Heart right ventricle (tissue), 16 donors: ENCODE data around the gene RAD23B. TPM values are rescaled to one million over a fixed set of nuclear protein-coding genes. Genes with fewer than 3 reads are reported as not detected.
A peak's percentile ranks its signal among the peaks of the same experiment; 100 is the strongest.

ENCODE experiments used
- ATAC-seq, 8 donors: fragments of 200-7000 bp; cut with Tn5 transposase; one replicate each; pipeline ENCODE4 v1.9.1; 2020; ENCODE audit warnings: mild to moderate bottlenecking in 8 of 8, moderate library complexity in 8 of 8, moderate number of reproducible peaks in 1 of 8
- DNase-seq, 2 donors: peaks; one replicate each; pipeline ENCODE4 v3.0.0-alpha.2; 2020
- H3K27ac ChIP-seq, 10 donors: fragments of 200-600 bp; sonication (generic) in 2 of 10; one replicate each; pipeline versions ENCODE4 v1.5.0 to v1.8.0; 2020 to 2022; ENCODE audit warnings: mild to moderate bottlenecking in 3 of 10
- H3K27me3 ChIP-seq, 7 donors: fragments of 200-600 bp; one replicate each; pipeline ENCODE4 v1.8.0; 2021 to 2022; ENCODE audit warnings: mild to moderate bottlenecking in 2 of 7
- H3K36me3 ChIP-seq, 9 donors: fragments of 200-600 bp; sonication (generic) in 1 of 9; one replicate each; pipeline versions ENCODE4 v1.5.0 to v1.8.0; 2020 to 2022; ENCODE audit warnings: mild to moderate bottlenecking in 2 of 9
- H3K4me1 ChIP-seq, 9 donors: fragments of 200-600 bp; sonication (generic) in 1 of 9; one replicate each; pipeline versions ENCODE4 v1.5.0 to v1.8.0; 2020 to 2022; ENCODE audit warnings: mild to moderate bottlenecking in 4 of 9
- H3K4me3 ChIP-seq, 10 donors: fragments of 200-600 bp; sonication (generic) in 2 of 10; one replicate each; pipeline versions ENCODE4 v1.5.0 to v1.8.0; 2020 to 2022; ENCODE audit warnings: mild to moderate bottlenecking in 7 of 10, moderate library complexity in 2 of 10
- H3K9me3 ChIP-seq, 11 donors: fragments of 200-600 bp in 10 of 11; sonication (generic) in 2 of 11; one replicate each; pipeline versions ENCODE4 v1.5.0 to v1.8.0; 2013 to 2022; ENCODE audit warnings: mild to moderate bottlenecking in 2 of 11, control low read depth in 1 of 11, moderate library complexity in 1 of 11
- CTCF ChIP-seq, 9 donors: fragments of 200-600 bp; sonication (generic) in 2 of 9; IDR thresholded peaks; one replicate each; pipeline versions ENCODE4 v1.5.0 to v1.8.0; 2021 to 2022; ENCODE audit warnings: antibody characterized with exemption in 9 of 9, mild to moderate bottlenecking in 5 of 9, moderate library complexity in 1 of 9
- WGBS, 2 donors: extraction: QIAGEN DNeasy Blood & Tissue Kit; methylation state at CpG; one replicate each; pipeline ENCODE4 v1.1.7; 2013; ENCODE audit warnings: inconsistent platforms in 1 of 2; 5-methylcytosine and 5-hydroxymethylcytosine counted together
- intact Hi-C, 10 donors: fragments of 100-400 bp; cut with DNase I; formaldehyde crosslinking; loops; one replicate each; pipeline versions ENCODE4 v1.11.1 to v1.14.2; 2022
- polyA plus RNA-seq, 2 donors: library from polyadenylated mRNA; stranded (reverse); fragments of 200-250 nt; gene quantifications; one replicate each; pipeline ENCODE4 v1.2.3, GENCODE V29; 2013
- total RNA-seq, 10 donors: library from RNA; stranded (reverse); fragmentation: NEBNext Ultra II Directional in 3 of 10; extraction: Animal tissue kit (Norgen Biotek cat#: 25700) in 3 of 10; gene quantifications; one replicate each; pipeline versions ENCODE4 v1.2.1 to v1.2.4, GENCODE V29; 2021 to 2023
- donor health status: Arrhythmogenic right ventricular cardiomyopathy.
- donor health status: ischemic (EF 13 %, LVEDD 7.1; RV severe dilation, severe dysfunction).
- donor health status: healthy with polysubstance abuse.
- donor health status: DM: no; HTN: yes; CAD: no.
- donor health status: DM: no; HTN: no; CAD: no.
- donor health status: ischemic (EF 25% LVEDD 6.9; RV normal size, moderate dysfunction).
- donor health status: ischemic (EF 25% LVEDD 5.7; RV mildly dilated, moderate dysfunction).
- donor health status: healthy.
- donor health status: DM: yes; HTN: yes; CAD: no.
- donor health status: Ischemic cardiomyopathy.
- donor health status: ischemic (EF 35%, LVEDD 5.7; RV mildly dilated, moderate dysfunction).
- donor health status: nonischemic (EF 11% LVEDD 7.7; RV severe dilation, severe dysfunction).
- donor health status: DM: yes; HTN: yes; CAD: no.
- donor health status: PGD.
- donor health status: ischemic (EF 29% LVEDD 5.4; RV normal size, mild dysfunction).
- donor health status: nonischemic (EF 23%, LVEDD 6.1; RV moderate dilation, normal function).

Gene RAD23B
- total and polyA plus RNA-seq, 12 donors, result 41.7 to 122 (median 103) TPM

- TF ChIP-seq CTCF (IDR thresholded peaks at IDR 0.05), result no peak
- H3K4me1 ChIP-seq, result peaks cover 0 to 17% (median 2%) of the 10 kb centered on the region in 9 donors
- H3K36me3 ChIP-seq, result no peaks in the 10 kb centered on the region
- no peak overlapping the region for H3K27ac ChIP-seq
- no peak overlapping the region for H3K4me3 ChIP-seq
- no peaks in the 10 kb centered on the region for H3K27me3 ChIP-seq
- ATAC-seq, result no peak
- no peak for DNase-seq
- peaks cover 0 to 12% (median 4%) of the 10 kb centered on the region in 11 donors for H3K9me3 ChIP-seq
- intact Hi-C loops, result no loop called here
- WGBS, 2 donors, result 60 to 69% methylated on average over 1 of the region's 1 CpG
Observed at GRCh38 chr9:107270082-107270481, 13.0 kb upstream of the RAD23B start.

- Histone ChIP-seq H3K27me3 (no peaks in the 10 kb centered on the region), H3K27ac (no peak overlapping the region), H3K9me3 (peaks cover 0 to 7% (median 0%) of the 10 kb centered on the region in 11 donors), H3K4me3 (no peak overlapping the region), H3K36me3 (no peaks in the 10 kb centered on the region), H3K4me1 (peaks cover 0 to 22% (median 5%) of the 10 kb centered on the region in 9 donors)
- intact Hi-C loops, result no loop called here
- DNase-seq (no peak), ATAC-seq (no peak)
- no peak for TF ChIP-seq CTCF (IDR thresholded peaks at IDR 0.05)
Observed at GRCh38 chr9:107270580-107270979, 12.5 kb upstream of the RAD23B start.

GRCh38 chr9:107273634-107274033 is 9.4 kb upstream of the RAD23B start:
- H3K4me1 ChIP-seq, result peaks cover 0 to 27% (median 11%) of the 10 kb centered on the region in 9 donors
- 56 to 64% methylated on average over 4 of the region's 4 CpGs for WGBS, 2 donors
- no peak for TF ChIP-seq CTCF (IDR thresholded peaks at IDR 0.05)

GRCh38 chr9:107274096-107274495 is 9.0 kb upstream of the RAD23B start:
- Histone ChIP-seq H3K27ac (no peak overlapping the region), H3K9me3 (no peaks in the 10 kb centered on the region), H3K36me3 (no peaks in the 10 kb centered on the region), H3K27me3 (no peaks in the 10 kb centered on the region), H3K4me1 (peaks cover 0 to 27% (median 11%) of the 10 kb centered on the region in 9 donors), H3K4me3 (no peak overlapping the region)
- WGBS, 2 donors, result 67 to 75% methylated on average over 1 of the region's 1 CpG
- TF ChIP-seq CTCF (IDR thresholded peaks at IDR 0.05), result peak in 1 of 9 donors; percentile 8
- no peak for ATAC-seq
- intact Hi-C loops, result no loop called here
- DNase-seq, result no peak

More at GRCh38 chr9:107273634-107274033, 9.4 kb upstream of the RAD23B start:
- Histone ChIP-seq H3K36me3 (no peaks in the 10 kb centered on the region), H3K27ac (no peak overlapping the region), H3K9me3 (no peaks in the 10 kb centered on the region), H3K27me3 (no peaks in the 10 kb centered on the region), H3K4me3 (no peak overlapping the region)
- ATAC-seq (peak in 1 of 8 donors; percentile 43), DNase-seq (no peak)
- intact Hi-C loops, result no loop called here
